PC-9 (cell line): ENCODE data around the gene ICAM2.

Experiments
- CTCF ChIP-seq: fragments of 200-600 bp; sonication (generic); conservative IDR thresholded peaks from 2 replicates; pipeline ENCODE4 v1.6.1; 2017; ENCODE audit warnings: mixed run types, antibody characterized with exemption, mild to moderate bottlenecking, moderate library complexity
- EZH2 ChIP-seq: fragments of 200-600 bp; sonication (generic); IDR thresholded peaks from 2 replicates; pipeline ENCODE4 v1.8.0; 2017; ENCODE audit warnings: antibody characterized with exemption, low read depth

GRCh38 chr17:64008830-64009229, 11.6 kb downstream of the ICAM2 start:
- no peak for TF ChIP-seq CTCF
- TF ChIP-seq EZH2: no peak
